Karpas-422 (cell line): Measurements from ENCODE around the gene NUDT13. TPM values are rescaled to one million over a fixed set of nuclear protein-coding genes. Genes with fewer than 3 reads are reported as not detected.
A peak's percentile ranks its signal among the peaks of the same experiment; 100 is the strongest.

Experiments used
- DNase-seq: peaks from one replicate; pipeline ENCODE4 v3.0.0-alpha.2; 2015
- H2AFZ ChIP-seq: fragments of 200-600 bp; sonication (generic); 2 replicates; pipeline ENCODE4 v1.6.1; 2014; ENCODE audit warnings: antibody characterized with exemption, low read length, mixed read lengths
- H3K27ac ChIP-seq: fragments of 200-600 bp; sonication (generic); 2 replicates; pipeline ENCODE4 v1.5.1; 2014; ENCODE audit warnings: mild to moderate bottlenecking, low read length, moderate library complexity
- H3K27me3 ChIP-seq: fragments of 200-600 bp; sonication (generic); 2 replicates; pipeline ENCODE4 v1.6.1; 2014; ENCODE audit warnings: low read length, mixed read lengths
- H3K36me3 ChIP-seq: fragments of 200-600 bp; sonication (generic); 2 replicates; pipeline ENCODE4 v1.6.1; 2014; ENCODE audit warnings: low read length, mixed read lengths; ENCODE audit not compliant: insufficient read depth
- H3K4me1 ChIP-seq: fragments of 200-600 bp; sonication (generic); 2 replicates; pipeline ENCODE4 v1.6.1; 2014; ENCODE audit warnings: mild to moderate bottlenecking, low read length, mixed read lengths
- H3K4me2 ChIP-seq: fragments of 200-600 bp; sonication (generic); 2 replicates; pipeline ENCODE4 v1.6.1; 2014; ENCODE audit warnings: low read length, low read depth, mild to moderate bottlenecking; ENCODE audit not compliant: poor library complexity, severe bottlenecking
- H3K4me3 ChIP-seq: fragments of 200-600 bp; sonication (generic); 2 replicates; pipeline ENCODE4 v1.5.1; 2014; ENCODE audit warnings: mild to moderate bottlenecking, antibody characterized with exemption, low read length, mixed read lengths
- H3K79me2 ChIP-seq: fragments of 200-600 bp; sonication (generic); 2 replicates; pipeline ENCODE4 v1.6.1; 2014; ENCODE audit warnings: mild to moderate bottlenecking, low read length, mixed read lengths
- H3K9ac ChIP-seq: fragments of 200-600 bp; sonication (generic); 2 replicates; pipeline ENCODE4 v1.6.0; 2014; ENCODE audit warnings: low read length
- H3K9me2 ChIP-seq: fragments of 200-600 bp; sonication (generic), shearing (Covaris generic); replicated peaks from 2 replicates; pipeline ENCODE4 v1.6.0; 2014; ENCODE audit warnings: mild to moderate bottlenecking, low read length, moderate library complexity; ENCODE audit not compliant: insufficient read depth
- H3K9me3 ChIP-seq: fragments of 300-700, 200-600 bp; sonication (generic); 2 replicates; pipeline ENCODE4 v1.6.1; 2014; ENCODE audit warnings: low read length, mixed read lengths
- H4K20me1 ChIP-seq: fragments of 200-600 bp; sonication (generic); 2 replicates; pipeline ENCODE4 v1.6.1; 2014; ENCODE audit warnings: mild to moderate bottlenecking, antibody characterized with exemption, low read length, low read depth; ENCODE audit not compliant: insufficient read depth
- total RNA-seq: library from RNA; depleted of rRNA; stranded (reverse); fragments of >200 nt; shearing (Covaris generic); gene quantifications from 2 replicates; pipeline ENCODE4 v1.2.3, GENCODE V29; 2014; ENCODE audit warnings: low replicate concordance

Gene NUDT13
- total RNA-seq, 1 experiment from 2014 or later, result 1.3 TPM

DNA sequence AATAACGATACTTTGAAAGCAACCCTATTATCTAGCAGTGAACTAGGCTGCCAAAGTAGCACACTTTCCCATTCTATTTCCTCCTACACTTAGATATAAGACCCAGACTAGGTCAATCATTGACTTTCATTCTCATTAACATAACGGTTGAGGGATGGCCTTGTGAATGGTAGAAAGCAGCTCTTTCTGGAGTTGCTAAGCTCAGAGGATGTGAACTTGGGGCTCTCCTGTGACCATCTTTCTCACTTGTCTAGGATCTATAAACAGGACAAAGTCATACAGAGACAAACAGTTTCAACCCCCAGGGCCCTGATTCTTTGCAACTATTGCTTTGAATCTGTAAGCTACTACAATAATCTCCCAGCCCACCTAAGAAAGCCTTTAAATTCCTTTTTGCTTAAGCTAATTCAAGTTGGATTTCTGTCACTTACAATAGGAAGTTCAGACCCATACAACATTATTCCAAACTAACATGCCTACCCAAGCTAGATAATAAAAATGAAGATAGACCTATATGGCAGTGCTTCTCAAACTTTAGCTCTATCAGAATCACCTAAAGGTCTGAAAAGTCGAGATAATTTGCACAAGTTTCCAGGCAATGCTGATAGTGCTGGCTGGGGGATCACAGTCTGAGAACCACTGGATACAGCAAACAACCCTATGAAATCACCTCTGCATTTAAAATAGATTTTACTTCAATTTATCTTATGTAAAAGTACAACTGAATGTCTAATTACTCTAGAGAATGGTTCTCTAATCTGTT lies 30.3 kb upstream of the NUDT13 start:
- Histone ChIP-seq H3K27ac (no peak overlapping the region), H3K36me3 (peaks cover 9% of the 10 kb centered on the region), H3K4me1 (peaks cover 3% of the 10 kb centered on the region; the same call in 1 of the 2 replicates), H3K9me3 (no peaks in the 10 kb centered on the region), H3K9me2 (no peaks in the 10 kb centered on the region), H3K4me2 (no peak overlapping the region), H3K27me3 (no peaks in the 10 kb centered on the region), H3K79me2 (peaks cover 95% of the 10 kb centered on the region), H3K9ac (no peak overlapping the region), H2AFZ (no peak overlapping the region), H4K20me1 (no peaks in the 10 kb centered on the region; the same call in 1 of the 2 replicates), H3K4me3 (no peak overlapping the region)
- DNase-seq, result no peak

DNA sequence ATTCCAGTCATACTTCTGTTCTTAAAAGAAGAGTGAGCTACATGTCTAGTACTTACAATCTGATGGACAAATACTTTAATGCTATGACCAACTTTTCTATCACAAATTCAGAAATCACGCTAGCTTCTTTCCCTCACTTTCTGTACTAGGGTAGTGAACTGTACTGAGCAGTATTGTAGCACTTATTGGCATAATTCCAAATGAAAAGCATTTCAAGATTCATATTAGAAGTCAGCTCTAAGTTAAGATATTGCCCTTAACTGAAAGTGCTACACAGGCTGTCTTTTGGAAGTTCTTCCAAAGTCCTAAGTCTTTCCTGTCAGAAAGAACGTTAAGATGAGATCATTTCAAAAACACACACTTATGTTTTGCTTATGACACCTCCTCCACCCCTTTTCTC lies 27.0 kb upstream of the NUDT13 start:
- Histone ChIP-seq H3K27me3 (no peaks in the 10 kb centered on the region), H3K9ac (no peak overlapping the region), H3K4me3 (no peak overlapping the region), H3K4me1 (peaks cover 4% of the 10 kb centered on the region; the same call in 1 of the 2 replicates), H3K9me2 (no peaks in the 10 kb centered on the region), H4K20me1 (no peaks in the 10 kb centered on the region; the same call in 1 of the 2 replicates), H2AFZ (no peak overlapping the region), H3K9me3 (no peaks in the 10 kb centered on the region), H3K4me2 (no peak overlapping the region), H3K36me3 (no peaks in the 10 kb centered on the region), H3K79me2 (peaks cover 96% of the 10 kb centered on the region), H3K27ac (0 out of 2 replicates have a peak overlapping the region, but pooled peaks have one; percentile 22)
- no peak for DNase-seq

DNA sequence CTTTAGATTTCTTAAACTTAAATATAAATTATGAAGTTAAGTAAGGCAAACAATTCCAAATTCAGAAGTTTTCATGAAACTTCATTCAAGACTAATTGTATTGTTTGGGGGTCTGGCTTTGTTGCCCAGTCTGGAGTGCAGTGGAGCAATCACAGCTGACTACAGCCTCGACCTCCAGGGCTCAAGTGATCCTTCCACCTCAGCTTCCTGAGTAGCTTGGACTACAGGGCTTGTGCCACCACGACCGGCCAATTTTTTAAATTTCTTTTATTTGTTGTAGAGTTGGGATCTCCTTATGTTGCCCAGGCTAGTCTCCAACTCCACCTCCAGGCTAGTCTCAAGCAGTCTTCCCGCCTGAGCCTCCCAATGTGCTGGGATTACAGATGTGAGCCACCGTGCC lies 26.0 kb upstream of the NUDT13 start:
- peaks cover 97% of the 10 kb centered on the region for H3K79me2 ChIP-seq

GRCh38 chr10:73086816-73087215 lies 23.4 kb upstream of the NUDT13 start:
- no peak overlapping the region for H2AFZ ChIP-seq
- no peaks in the 10 kb centered on the region for H3K9me3 ChIP-seq
- no peak overlapping the region for H3K4me2 ChIP-seq
- H4K20me1 ChIP-seq, result no peaks in the 10 kb centered on the region
- H3K79me2 ChIP-seq, result peaks cover 100% of the 10 kb centered on the region
- H3K4me3 ChIP-seq, result no peak overlapping the region
- H3K27ac ChIP-seq, result no peak overlapping the region
- H3K9ac ChIP-seq, result no peak overlapping the region
- H3K4me1 ChIP-seq, result peaks cover 11% of the 10 kb centered on the region
- H3K27me3 ChIP-seq, result no peaks in the 10 kb centered on the region
- H3K36me3 ChIP-seq, result 0 out of 2 replicates have a peak, but pooled peaks cover 4% of the 10 kb centered on the region
- DNase-seq, result no peak
- no peaks in the 10 kb centered on the region for H3K9me2 ChIP-seq

More for the DNA sequence above, 26.0 kb upstream of the NUDT13 start:
- H3K4me3 ChIP-seq, result no peak overlapping the region
- H3K36me3 ChIP-seq, result no peaks in the 10 kb centered on the region
- no peaks in the 10 kb centered on the region for H3K9me2 ChIP-seq
- H3K27me3 ChIP-seq, result no peaks in the 10 kb centered on the region
- no peaks in the 10 kb centered on the region for H3K9me3 ChIP-seq
- no peak for DNase-seq
- no peak overlapping the region for H3K27ac ChIP-seq
- no peak overlapping the region for H2AFZ ChIP-seq
- peaks cover 4% of the 10 kb centered on the region; the same call in 1 of the 2 replicates for H3K4me1 ChIP-seq
- H3K9ac ChIP-seq, result no peak overlapping the region
- H4K20me1 ChIP-seq, result no peaks in the 10 kb centered on the region; the same call in 1 of the 2 replicates
- H3K4me2 ChIP-seq, result no peak overlapping the region

DNA sequence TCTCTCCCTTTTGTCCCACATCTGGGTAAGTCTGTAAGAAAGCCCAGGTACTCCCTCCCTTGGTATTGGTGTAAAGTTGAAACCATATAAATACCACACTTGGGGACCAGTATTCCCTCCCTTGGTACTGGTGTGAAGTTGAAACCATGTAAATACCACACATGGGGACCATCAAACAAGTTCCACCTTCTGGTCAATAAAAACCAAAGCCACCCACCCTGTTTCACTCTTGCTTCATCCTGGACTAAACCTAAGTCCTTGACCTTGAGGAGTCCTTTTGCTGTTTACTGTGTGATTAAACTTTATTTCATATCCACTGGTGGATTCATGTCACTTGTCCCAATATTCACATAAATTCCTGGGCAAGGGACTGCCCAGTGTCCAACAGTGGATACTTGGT lies 22.0 kb upstream of the NUDT13 start:
- H3K9me3 ChIP-seq, result no peaks in the 10 kb centered on the region
- H3K27me3 ChIP-seq, result no peaks in the 10 kb centered on the region
- peaks cover 21% of the 10 kb centered on the region for H3K4me1 ChIP-seq
- H3K27ac ChIP-seq, result no peak overlapping the region
- H4K20me1 ChIP-seq, result no peaks in the 10 kb centered on the region
- H3K9me2 ChIP-seq, result no peaks in the 10 kb centered on the region
- no peak for DNase-seq
- peaks cover 100% of the 10 kb centered on the region for H3K79me2 ChIP-seq
- no peak overlapping the region for H3K4me2 ChIP-seq
- H3K9ac ChIP-seq, result no peak overlapping the region
- H3K4me3 ChIP-seq, result no peak overlapping the region
- 0 out of 2 replicates have a peak, but pooled peaks cover 4% of the 10 kb centered on the region for H3K36me3 ChIP-seq
- H2AFZ ChIP-seq, result no peak overlapping the region

DNA sequence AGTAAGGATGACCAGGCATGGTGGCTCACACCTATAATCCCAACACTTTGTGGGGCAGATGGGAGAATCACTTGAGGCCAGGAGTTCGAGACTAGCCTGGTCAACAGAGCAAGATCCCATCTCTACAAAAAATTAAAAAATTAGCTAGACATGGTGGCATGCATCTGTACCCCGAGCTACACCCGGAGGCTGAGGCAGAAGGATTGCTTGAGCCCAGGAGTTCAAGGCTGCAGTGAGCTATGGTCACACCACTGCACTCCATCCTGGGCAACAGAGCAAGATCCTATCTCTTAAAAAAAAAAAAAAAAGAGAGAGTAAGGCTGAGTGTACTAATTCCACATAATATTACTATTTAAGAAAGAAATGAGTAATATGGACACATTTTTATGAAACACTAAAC lies 17.4 kb upstream of the NUDT13 start:
- DNase-seq, result no peak
- H3K36me3 ChIP-seq, result 0 out of 2 replicates have a peak, but pooled peaks cover 6% of the 10 kb centered on the region
- H4K20me1 ChIP-seq, result no peaks in the 10 kb centered on the region
- no peak overlapping the region for H3K4me3 ChIP-seq
- H3K79me2 ChIP-seq, result peaks cover 86% of the 10 kb centered on the region
- no peaks in the 10 kb centered on the region for H3K9me2 ChIP-seq
- no peak overlapping the region for H3K27ac ChIP-seq
- no peaks in the 10 kb centered on the region for H3K27me3 ChIP-seq
- H3K9me3 ChIP-seq, result no peaks in the 10 kb centered on the region
- no peak overlapping the region for H3K9ac ChIP-seq
- peaks cover 40% of the 10 kb centered on the region for H3K4me1 ChIP-seq
- no peak overlapping the region for H2AFZ ChIP-seq
- no peak overlapping the region for H3K4me2 ChIP-seq

GRCh38 chr10:73093922-73094850 lies 16.1 kb upstream of the NUDT13 start:
- peaks cover 72% of the 10 kb centered on the region for H3K79me2 ChIP-seq
- H3K9me2 ChIP-seq, result no peaks in the 10 kb centered on the region
- peak overlapping the region; percentile 95 for H3K9ac ChIP-seq
- no peaks in the 10 kb centered on the region for H4K20me1 ChIP-seq
- H3K4me1 ChIP-seq, result peaks cover 44% of the 10 kb centered on the region
- peak overlapping the region; percentile 91 for H3K4me2 ChIP-seq
- H3K27me3 ChIP-seq, result no peaks in the 10 kb centered on the region
- peak; percentile 61 for DNase-seq
- no peak overlapping the region for H2AFZ ChIP-seq
- H3K9me3 ChIP-seq, result no peaks in the 10 kb centered on the region
- H3K36me3 ChIP-seq, result 0 out of 2 replicates have a peak, but pooled peaks cover 6% of the 10 kb centered on the region
- H3K27ac ChIP-seq, result peak overlapping the region; percentile 84
- peak overlapping the region; percentile 81 for H3K4me3 ChIP-seq
